HepG2 (cell line): ENCODE results near the gene OPRL1. TPM values are rescaled to one million over a fixed set of nuclear protein-coding genes. Genes with fewer than 3 reads are reported as not detected.

Source experiments
- AGO2 ChIP-seq: fragments of 200-400 bp; formaldehyde crosslinking; optimal IDR thresholded peaks from 2 replicates; pipeline ENCODE3; 2017; ENCODE audit warnings: mild to moderate bottlenecking, low read depth, low read length, moderate library complexity
- ATRX ChIP-seq: sonication (generic); formaldehyde crosslinking; IDR thresholded peaks from 2 replicates; pipeline ENCODE4 v1.4.0; 2020; ENCODE audit warnings: missing genetic modification reagents, borderline replicate concordance
- EHMT2 ChIP-seq: fragments of 200-600 bp; sonication (generic); IDR thresholded peaks from 2 replicates; pipeline ENCODE4 v1.7.0; 2017; ENCODE audit warnings: antibody characterized with exemption, low read depth, low read length, borderline replicate concordance
- FOXP1 ChIP-seq, 2 experiments: fragments of 450-650 bp in 1 of 2; IDR thresholded peaks; 2 replicates each; pipeline ENCODE4 v1.6.1; 2017 to 2018; ENCODE audit warnings: antibody characterized with exemption in 1 of 2
- IRX3 ChIP-seq: sonication (generic); formaldehyde crosslinking; IDR thresholded peaks from 2 replicates; pipeline ENCODE4 v1.8.1; 2023; ENCODE audit warnings: mild to moderate bottlenecking, low read depth, missing genetic modification reagents, borderline replicate concordance
- KDM1A ChIP-seq: IDR thresholded peaks from 2 replicates; pipeline ENCODE4 v1.6.1; 2016; ENCODE audit warnings: missing compliant biosample characterization
- KLF12 ChIP-seq: sonication (generic); formaldehyde crosslinking; IDR thresholded peaks from 2 replicates; pipeline ENCODE4 v1.4.0; 2020; ENCODE audit warnings: missing genetic modification reagents, borderline replicate concordance
- KMT2A ChIP-seq: sonication (generic); formaldehyde crosslinking; IDR thresholded peaks from 2 replicates; pipeline ENCODE4 v1.4.0; 2020; ENCODE audit warnings: missing genetic modification reagents
- POGZ ChIP-seq: sonication (generic); formaldehyde crosslinking; IDR thresholded peaks from 2 replicates; pipeline ENCODE4 v1.4.0; 2020; ENCODE audit warnings: mild to moderate bottlenecking, missing genetic modification reagents
- SIN3A ChIP-seq: IDR thresholded peaks from 2 replicates; pipeline ENCODE4 v1.6.1; 2011; ENCODE audit warnings: low read depth, mild to moderate bottlenecking, control low read depth, low read length, borderline replicate concordance
- SP2 ChIP-seq: sonication (generic); formaldehyde crosslinking; IDR thresholded peaks from 2 replicates; pipeline ENCODE4 v1.5.1; 2020; ENCODE audit warnings: mild to moderate bottlenecking, missing genetic modification reagents
- TARDBP ChIP-seq: sonication (generic); formaldehyde crosslinking; IDR thresholded peaks from 2 replicates; pipeline ENCODE4 v1.8.0; 2022; ENCODE audit warnings: mild to moderate bottlenecking, missing genetic modification reagents
- U2AF1 ChIP-seq: fragments of 200-400 bp; formaldehyde crosslinking; optimal IDR thresholded peaks from 2 replicates; pipeline ENCODE3; 2017; ENCODE audit warnings: mild to moderate bottlenecking, low read depth, low read length
- ZFX ChIP-seq: sonication (generic); formaldehyde crosslinking; IDR thresholded peaks from 2 replicates; pipeline ENCODE4 v1.4.0; 2020; ENCODE audit warnings: mild to moderate bottlenecking, low read depth, missing genetic modification reagents, moderate library complexity
- ZIK1 ChIP-seq: sonication (generic); formaldehyde crosslinking; IDR thresholded peaks from 2 replicates; pipeline ENCODE4 v1.5.0; 2020; ENCODE audit warnings: mild to moderate bottlenecking, low read depth, missing genetic modification reagents, borderline replicate concordance
- ZNF205 ChIP-seq: IDR thresholded peaks from 2 replicates; pipeline ENCODE4 v1.6.1; 2018; ENCODE audit warnings: missing biosample characterization, missing genetic modification reagents
- ZNF451 ChIP-seq: sonication (generic); formaldehyde crosslinking; IDR thresholded peaks from 2 replicates; pipeline ENCODE4 v1.5.0; 2020; ENCODE audit warnings: mild to moderate bottlenecking, missing genetic modification reagents
- polyA plus RNA-seq, 8 experiments: library from polyadenylated mRNA; depleted of rRNA in 3 of 8; stranded (reverse) in 7 of 8; unstranded in 1 of 8; fragments of >200 nt; fragmentation: Illumina TruSeq in 4 of 8; extraction: Trizol in 4 of 8; gene quantifications; 2 replicates each; pipeline versions ENCODE4 v1.2.1 to v1.2.3, GENCODE V29; 2011 to 2016; ENCODE audit warnings: low read depth in 4 of 8, missing spikeins in 1 of 8, mixed read lengths in 1 of 8; ENCODE audit not compliant: insufficient read depth in 1 of 8
- total RNA-seq, 5 experiments: library from RNA; depleted of rRNA; stranded (reverse); fragments of >200 nt; fragmentation: Illumina TruSeq; extraction: Trizol; gene quantifications; 2 replicates each; pipeline ENCODE4 v1.2.3, GENCODE V29; 2016; ENCODE audit warnings: low read depth in 1 of 5
- TF ChIP-seq, protein P1 (sequence below): IDR thresholded peaks from 2 replicates; pipeline ENCODE4 v1.6.1; 2016; ENCODE audit warnings: low read depth, control low read depth
- TF ChIP-seq, protein P2 (sequence below): sonication (generic); formaldehyde crosslinking; IDR thresholded peaks from 2 replicates; pipeline ENCODE4 v1.5.0; 2020; ENCODE audit warnings: missing genetic modification reagents
- TF ChIP-seq, protein P3 (sequence below): IDR thresholded peaks from 2 replicates; pipeline ENCODE4 v1.6.1; 2018; ENCODE audit warnings: missing genetic modification reagents, mild to moderate bottlenecking, missing compliant biosample characterization
- TF ChIP-seq, protein P4 (sequence below): sonication (generic); formaldehyde crosslinking; IDR thresholded peaks from 2 replicates; pipeline ENCODE4 v1.5.1; 2020; ENCODE audit warnings: missing genetic modification reagents, mild to moderate bottlenecking, borderline replicate concordance
- TF ChIP-seq, protein P5 (sequence below): sonication (generic); formaldehyde crosslinking; IDR thresholded peaks from 2 replicates; pipeline ENCODE4 v1.8.1; 2023; ENCODE audit warnings: mild to moderate bottlenecking, moderate library complexity, missing genetic modification reagents

The OPRL1 gene
- total and polyA plus RNA-seq, 2 of the 13 experiments (the other 11 are each of a cell fraction or from before 2014, with no cell fraction given) = 0.35 to 0.71 TPM

DNA sequence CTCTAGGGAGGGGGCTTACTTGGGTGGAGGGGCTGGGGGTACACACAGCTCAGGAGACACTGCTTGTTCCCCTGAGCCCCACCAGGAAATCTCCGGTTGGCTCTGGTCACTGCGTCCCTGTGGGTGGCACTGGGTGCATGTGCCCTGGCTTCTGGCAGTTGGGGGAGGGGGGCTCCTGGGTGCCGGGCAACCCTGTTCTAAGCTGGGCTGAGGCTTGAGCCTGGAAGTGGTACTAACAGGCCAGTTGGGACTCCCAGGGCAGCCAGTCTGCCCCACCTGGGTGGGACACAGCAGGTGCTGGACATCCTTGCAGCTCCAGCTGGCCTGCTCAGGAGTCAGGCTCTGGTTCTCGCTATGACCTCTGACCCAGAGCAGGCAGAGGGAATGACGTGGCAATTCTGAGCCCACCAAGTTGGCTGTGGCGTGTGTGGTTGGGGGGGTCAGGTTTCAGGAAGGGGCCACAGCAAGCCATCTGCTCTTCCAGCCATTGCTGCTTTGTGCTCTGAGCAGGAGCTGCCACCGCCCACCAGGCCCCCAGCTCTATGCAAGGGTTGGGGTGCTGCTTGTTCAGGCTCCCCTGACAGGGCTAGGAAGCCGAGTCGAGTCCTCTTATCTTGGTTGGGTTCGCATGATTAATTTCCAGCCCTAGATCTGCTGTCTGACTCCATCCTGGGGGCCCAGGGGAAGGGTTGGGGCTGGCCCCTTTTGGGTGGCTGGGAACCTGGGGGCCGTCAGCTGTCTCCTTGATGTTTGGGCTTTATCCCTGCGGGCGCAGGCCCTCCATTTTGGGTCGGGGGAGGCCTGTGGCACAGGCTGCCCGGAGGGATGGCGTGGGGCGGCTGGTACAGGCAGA lies 43.3 kb upstream of the OPRL1 start (continued):
- peak; percentile 71 for TF ChIP-seq POGZ (CRISPR knock-in tag)
- TF ChIP-seq, protein P1, sequence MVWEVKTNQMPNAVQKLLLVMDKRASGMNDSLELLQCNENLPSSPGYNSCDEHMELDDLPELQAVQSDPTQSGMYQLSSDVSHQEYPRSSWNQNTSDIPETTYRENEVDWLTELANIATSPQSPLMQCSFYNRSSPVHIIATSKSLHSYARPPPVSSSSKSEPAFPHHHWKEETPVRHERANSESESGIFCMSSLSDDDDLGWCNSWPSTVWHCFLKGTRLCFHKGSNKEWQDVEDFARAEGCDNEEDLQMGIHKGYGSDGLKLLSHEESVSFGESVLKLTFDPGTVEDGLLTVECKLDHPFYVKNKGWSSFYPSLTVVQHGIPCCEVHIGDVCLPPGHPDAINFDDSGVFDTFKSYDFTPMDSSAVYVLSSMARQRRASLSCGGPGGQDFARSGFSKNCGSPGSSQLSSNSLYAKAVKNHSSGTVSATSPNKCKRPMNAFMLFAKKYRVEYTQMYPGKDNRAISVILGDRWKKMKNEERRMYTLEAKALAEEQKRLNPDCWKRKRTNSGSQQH (CRISPR knock-in tag) = 0 out of 2 replicates have a peak, but pooled peaks have one; percentile 20
- TF ChIP-seq, protein P2, sequence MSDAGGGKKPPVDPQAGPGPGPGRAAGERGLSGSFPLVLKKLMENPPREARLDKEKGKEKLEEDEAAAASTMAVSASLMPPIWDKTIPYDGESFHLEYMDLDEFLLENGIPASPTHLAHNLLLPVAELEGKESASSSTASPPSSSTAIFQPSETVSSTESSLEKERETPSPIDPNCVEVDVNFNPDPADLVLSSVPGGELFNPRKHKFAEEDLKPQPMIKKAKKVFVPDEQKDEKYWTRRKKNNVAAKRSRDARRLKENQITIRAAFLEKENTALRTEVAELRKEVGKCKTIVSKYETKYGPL (CRISPR knock-in tag) = no peak
- no peak for TF ChIP-seq KDM1A
- no peak; the same call in 1 of the 2 replicates for TF ChIP-seq ZNF451 (CRISPR knock-in tag)
- TF ChIP-seq, protein P3, sequence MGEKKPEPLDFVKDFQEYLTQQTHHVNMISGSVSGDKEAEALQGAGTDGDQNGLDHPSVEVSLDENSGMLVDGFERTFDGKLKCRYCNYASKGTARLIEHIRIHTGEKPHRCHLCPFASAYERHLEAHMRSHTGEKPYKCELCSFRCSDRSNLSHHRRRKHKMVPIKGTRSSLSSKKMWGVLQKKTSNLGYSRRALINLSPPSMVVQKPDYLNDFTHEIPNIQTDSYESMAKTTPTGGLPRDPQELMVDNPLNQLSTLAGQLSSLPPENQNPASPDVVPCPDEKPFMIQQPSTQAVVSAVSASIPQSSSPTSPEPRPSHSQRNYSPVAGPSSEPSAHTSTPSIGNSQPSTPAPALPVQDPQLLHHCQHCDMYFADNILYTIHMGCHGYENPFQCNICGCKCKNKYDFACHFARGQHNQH (CRISPR knock-in tag) = 0 out of 2 replicates have a peak, but pooled peaks have one; percentile 17
- no peak for TF ChIP-seq IRX3 (CRISPR knock-in tag)
- peak; percentile 20; the same call in 1 of the 2 replicates for TF ChIP-seq TARDBP
- TF ChIP-seq, protein P4, sequence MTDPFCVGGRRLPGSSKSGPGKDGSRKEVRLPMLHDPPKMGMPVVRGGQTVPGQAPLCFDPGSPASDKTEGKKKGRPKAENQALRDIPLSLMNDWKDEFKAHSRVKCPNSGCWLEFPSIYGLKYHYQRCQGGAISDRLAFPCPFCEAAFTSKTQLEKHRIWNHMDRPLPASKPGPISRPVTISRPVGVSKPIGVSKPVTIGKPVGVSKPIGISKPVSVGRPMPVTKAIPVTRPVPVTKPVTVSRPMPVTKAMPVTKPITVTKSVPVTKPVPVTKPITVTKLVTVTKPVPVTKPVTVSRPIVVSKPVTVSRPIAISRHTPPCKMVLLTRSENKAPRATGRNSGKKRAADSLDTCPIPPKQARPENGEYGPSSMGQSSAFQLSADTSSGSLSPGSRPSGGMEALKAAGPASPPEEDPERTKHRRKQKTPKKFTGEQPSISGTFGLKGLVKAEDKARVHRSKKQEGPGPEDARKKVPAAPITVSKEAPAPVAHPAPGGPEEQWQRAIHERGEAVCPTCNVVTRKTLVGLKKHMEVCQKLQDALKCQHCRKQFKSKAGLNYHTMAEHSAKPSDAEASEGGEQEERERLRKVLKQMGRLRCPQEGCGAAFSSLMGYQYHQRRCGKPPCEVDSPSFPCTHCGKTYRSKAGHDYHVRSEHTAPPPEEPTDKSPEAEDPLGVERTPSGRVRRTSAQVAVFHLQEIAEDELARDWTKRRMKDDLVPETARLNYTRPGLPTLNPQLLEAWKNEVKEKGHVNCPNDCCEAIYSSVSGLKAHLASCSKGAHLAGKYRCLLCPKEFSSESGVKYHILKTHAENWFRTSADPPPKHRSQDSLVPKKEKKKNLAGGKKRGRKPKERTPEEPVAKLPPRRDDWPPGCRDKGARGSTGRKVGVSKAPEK (CRISPR knock-in tag) = no peak
- peak; percentile 11; the same call in 1 of the 2 replicates for TF ChIP-seq ZFX (CRISPR knock-in tag)
- peak; percentile 98 for TF ChIP-seq AGO2
- TF ChIP-seq EHMT2 = no peak
- TF ChIP-seq ZNF205 (CRISPR knock-in tag) = no peak
- TF ChIP-seq ATRX (CRISPR knock-in tag) = 0 out of 2 replicates have a peak, but pooled peaks have one; percentile 28
- TF ChIP-seq ZIK1 (CRISPR knock-in tag) = no peak
- peak; percentile 50 for TF ChIP-seq U2AF1
- TF ChIP-seq, protein P5, sequence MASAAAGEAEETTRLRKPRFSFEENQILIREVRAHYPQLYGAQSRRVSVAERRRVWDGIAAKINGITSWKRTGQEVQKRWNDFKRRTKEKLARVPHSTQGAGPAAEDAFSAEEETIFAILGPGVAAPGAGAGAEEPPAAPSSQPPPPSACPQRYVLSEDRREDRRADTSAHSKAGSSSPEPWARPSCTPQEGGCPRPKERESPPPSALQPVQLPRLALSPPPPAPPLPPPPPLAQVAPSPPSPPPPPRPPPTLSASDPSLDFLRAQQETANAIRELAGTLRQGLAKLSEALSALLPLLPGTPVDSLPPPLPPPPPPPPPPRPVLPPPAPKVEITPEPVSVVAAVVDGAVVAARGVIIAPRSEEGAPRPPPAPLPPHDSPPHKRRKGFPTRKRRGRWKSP (CRISPR knock-in tag) = peak; percentile 13; the same call in 1 of the 2 replicates
- no peak for TF ChIP-seq FOXP1 (IDR thresholded peaks at IDR 0.05)
- no peak; the same call in 1 of the 2 replicates for TF ChIP-seq FOXP1 (CRISPR knock-in tag; IDR thresholded peaks at IDR 0.05)
- TF ChIP-seq SIN3A = no peak
- no peak for TF ChIP-seq KLF12
- no peak for TF ChIP-seq KMT2A
- no peak for TF ChIP-seq SP2
